Mucosa of descending colon (tissue), 3 donors: ENCODE data around the gene CHCHD10. TPM values are rescaled to one million over a fixed set of nuclear protein-coding genes. Genes with fewer than 3 reads are reported as not detected.

Experiments used
- ATAC-seq: fragments of 200-7000 bp; cut with Tn5 transposase; one replicate; pipeline ENCODE4 v1.9.1; 2020; ENCODE audit warnings: mild to moderate bottlenecking, moderate library complexity
- DNase-seq, 3 donors: peaks; one replicate each; pipeline ENCODE4 v3.0.0-alpha.2; 2020
- H3K36me3 ChIP-seq: fragments of 200-600 bp; one replicate; pipeline ENCODE4 v1.8.0; 2021; ENCODE audit warnings: low read depth, mild to moderate bottlenecking
- H3K4me1 ChIP-seq: fragments of 200-600 bp; one replicate; pipeline ENCODE4 v1.8.0; 2021; ENCODE audit warnings: low read depth, mild to moderate bottlenecking
- H3K4me3 ChIP-seq: fragments of 200-600 bp; one replicate; pipeline ENCODE4 v1.8.0; 2021; ENCODE audit warnings: mild to moderate bottlenecking
- H3K9me3 ChIP-seq: fragments of 200-600 bp; one replicate; pipeline ENCODE4 v1.8.0; 2021; ENCODE audit warnings: mild to moderate bottlenecking
- intact Hi-C, 2 donors: fragments of 100-400 bp; cut with DNase I in 1 of 2; cut with micrococcal nuclease in 1 of 2; formaldehyde crosslinking; loops; one replicate each; pipeline versions ENCODE4 v1.11.0 to v1.11.1; 2022; cut with DNase I, micrococcal nuclease
- total RNA-seq, 3 donors: library from RNA; stranded (reverse); fragmentation: NEBNext Ultra II Directional in 2 of 3; extraction: Animal tissue kit (Norgen Biotek cat#: 25700) in 2 of 3; gene quantifications; one replicate each; pipeline versions ENCODE4 v1.2.1 to v1.2.4, GENCODE V29; 2021 to 2023
- TF ChIP-seq, protein P1 (sequence below): fragments of 200-600 bp; IDR thresholded peaks from one replicate; pipeline ENCODE4 v1.8.0; 2022; ENCODE audit warnings: antibody characterized with exemption, mild to moderate bottlenecking
- donor health status: DM: no; HTN: no; CAD: no; lungs with moderate emphysema.
- donor health status: DM: no; HTN: no; CAD: no.
- donor health status: DM: no; HTN: yes; CAD: no.

CHCHD10 gene
- total RNA-seq, 3 donors from 2014 or later = 279 to 464 (median 462) TPM

DNA sequence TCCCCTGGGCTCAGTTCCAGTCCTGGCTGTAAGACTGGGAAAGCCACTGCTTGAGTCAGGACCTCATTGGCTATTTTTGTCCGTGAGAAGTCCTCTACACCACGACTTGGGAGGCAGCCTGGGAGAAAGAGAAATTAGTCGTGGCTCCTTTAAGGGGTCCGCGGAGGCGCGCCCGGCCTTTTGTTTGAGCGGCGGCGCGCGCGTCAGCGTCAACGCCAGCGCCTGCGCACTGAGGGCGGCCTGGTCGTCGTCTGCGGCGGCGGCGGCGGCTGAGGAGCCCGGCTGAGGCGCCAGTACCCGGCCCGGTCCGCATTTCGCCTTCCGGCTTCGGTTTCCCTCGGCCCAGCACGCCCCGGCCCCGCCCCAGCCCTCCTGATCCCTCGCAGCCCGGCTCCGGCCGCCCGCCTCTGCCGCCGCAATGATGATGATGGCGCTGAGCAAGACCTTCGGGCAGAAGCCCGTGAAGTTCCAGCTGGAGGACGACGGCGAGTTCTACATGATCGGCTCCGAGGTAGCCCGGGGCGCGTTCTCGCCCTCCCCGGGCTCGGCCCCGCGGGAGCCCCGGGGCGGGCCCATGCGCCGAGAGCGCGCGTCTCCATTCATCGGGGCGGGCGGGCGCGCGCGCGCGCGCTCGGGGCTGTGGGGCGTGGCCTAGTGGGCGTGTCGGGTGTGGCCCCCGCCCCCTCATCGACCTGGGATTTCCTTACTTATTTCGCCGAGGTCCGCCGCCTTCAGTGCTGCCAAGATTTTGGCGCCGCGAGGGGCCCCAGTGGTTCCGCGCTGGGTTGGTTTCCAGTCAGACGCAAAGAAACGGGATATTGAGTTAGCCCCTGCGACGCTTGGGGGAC is 19.2 kb upstream of the CHCHD10 start, which contains the start of gene SMARCB1:
TSS of gene SMARCB1 (plus strand) at position 215 of the 848 bp plus-strand sequence. CDS start at position 419, 204 bp downstream.
- Histone ChIP-seq H3K4me1 (peaks cover 30% of the 10 kb centered on the region), H3K36me3 (no peaks in the 10 kb centered on the region), H3K9me3 (no peaks in the 10 kb centered on the region), H3K4me3 (peak within 1 kb of the TSS; percentile 86)
- ATAC-seq (peak; percentile 98), DNase-seq (peak; percentile 91 to 95 (median 94))
- TF ChIP-seq, protein P1, sequence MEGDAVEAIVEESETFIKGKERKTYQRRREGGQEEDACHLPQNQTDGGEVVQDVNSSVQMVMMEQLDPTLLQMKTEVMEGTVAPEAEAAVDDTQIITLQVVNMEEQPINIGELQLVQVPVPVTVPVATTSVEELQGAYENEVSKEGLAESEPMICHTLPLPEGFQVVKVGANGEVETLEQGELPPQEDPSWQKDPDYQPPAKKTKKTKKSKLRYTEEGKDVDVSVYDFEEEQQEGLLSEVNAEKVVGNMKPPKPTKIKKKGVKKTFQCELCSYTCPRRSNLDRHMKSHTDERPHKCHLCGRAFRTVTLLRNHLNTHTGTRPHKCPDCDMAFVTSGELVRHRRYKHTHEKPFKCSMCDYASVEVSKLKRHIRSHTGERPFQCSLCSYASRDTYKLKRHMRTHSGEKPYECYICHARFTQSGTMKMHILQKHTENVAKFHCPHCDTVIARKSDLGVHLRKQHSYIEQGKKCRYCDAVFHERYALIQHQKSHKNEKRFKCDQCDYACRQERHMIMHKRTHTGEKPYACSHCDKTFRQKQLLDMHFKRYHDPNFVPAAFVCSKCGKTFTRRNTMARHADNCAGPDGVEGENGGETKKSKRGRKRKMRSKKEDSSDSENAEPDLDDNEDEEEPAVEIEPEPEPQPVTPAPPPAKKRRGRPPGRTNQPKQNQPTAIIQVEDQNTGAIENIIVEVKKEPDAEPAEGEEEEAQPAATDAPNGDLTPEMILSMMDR = no peak
- intact Hi-C loops = no loop called here

GRCh38 chr22:23786261-23786710 is 18.5 kb upstream of the CHCHD10 start:
- DNase-seq = no peak
- no peak for ATAC-seq
- peaks cover 30% of the 10 kb centered on the region for H3K4me1 ChIP-seq
- intact Hi-C loops = no loop called here
- TF ChIP-seq, protein P1 = no peak
- H3K4me3 ChIP-seq = no peak overlapping the region
- no peaks in the 10 kb centered on the region for H3K9me3 ChIP-seq
- no peaks in the 10 kb centered on the region for H3K36me3 ChIP-seq

GRCh38 chr22:23784215-23784732 is 16.5 kb upstream of the CHCHD10 start:
- intact Hi-C loops = no loop called here
- ATAC-seq (peak; percentile 12), DNase-seq (peak in 2 of 3 donors; percentile 71 to 78)
- H3K4me1 ChIP-seq = peaks cover 30% of the 10 kb centered on the region
- H3K36me3 ChIP-seq = no peaks in the 10 kb centered on the region
- H3K9me3 ChIP-seq = no peaks in the 10 kb centered on the region
- TF ChIP-seq, protein P1 = no peak
- H3K4me3 ChIP-seq = no peak overlapping the region

GRCh38 chr22:23783265-23784150 is 15.7 kb upstream of the CHCHD10 start:
- DNase-seq (no peak), ATAC-seq (no peak)
- intact Hi-C loops = no loop called here
- TF ChIP-seq, protein P1 = no peak
- Histone ChIP-seq H3K9me3 (no peaks in the 10 kb centered on the region), H3K4me3 (no peak overlapping the region), H3K36me3 (no peaks in the 10 kb centered on the region), H3K4me1 (peaks cover 29% of the 10 kb centered on the region)

GRCh38 chr22:23782703-23783102 is 14.9 kb upstream of the CHCHD10 start:
- intact Hi-C loops = no loop called here
- DNase-seq (peak in 1 of 3 donors; percentile 19), ATAC-seq (no peak)
- no peaks in the 10 kb centered on the region for H3K36me3 ChIP-seq
- no peak overlapping the region for H3K4me3 ChIP-seq
- TF ChIP-seq, protein P1 = no peak
- H3K9me3 ChIP-seq = no peaks in the 10 kb centered on the region
- peaks cover 21% of the 10 kb centered on the region for H3K4me1 ChIP-seq
